HG03565 (cell line): ENCODE results near the gene RAI1.

Experiments
- ATAC-seq: cut with Tn5 transposase; IDR thresholded peaks from one replicate; pipeline ENCODE4 v1.9.1; 2021; ENCODE audit warnings: mild to moderate bottlenecking, moderate library complexity; ENCODE audit not compliant: unreplicated experiment

RAI1 gene

GRCh38 chr17:17728550-17729251 is 47.4 kb downstream of the RAI1 start:
- no peak for ATAC-seq

DNA sequence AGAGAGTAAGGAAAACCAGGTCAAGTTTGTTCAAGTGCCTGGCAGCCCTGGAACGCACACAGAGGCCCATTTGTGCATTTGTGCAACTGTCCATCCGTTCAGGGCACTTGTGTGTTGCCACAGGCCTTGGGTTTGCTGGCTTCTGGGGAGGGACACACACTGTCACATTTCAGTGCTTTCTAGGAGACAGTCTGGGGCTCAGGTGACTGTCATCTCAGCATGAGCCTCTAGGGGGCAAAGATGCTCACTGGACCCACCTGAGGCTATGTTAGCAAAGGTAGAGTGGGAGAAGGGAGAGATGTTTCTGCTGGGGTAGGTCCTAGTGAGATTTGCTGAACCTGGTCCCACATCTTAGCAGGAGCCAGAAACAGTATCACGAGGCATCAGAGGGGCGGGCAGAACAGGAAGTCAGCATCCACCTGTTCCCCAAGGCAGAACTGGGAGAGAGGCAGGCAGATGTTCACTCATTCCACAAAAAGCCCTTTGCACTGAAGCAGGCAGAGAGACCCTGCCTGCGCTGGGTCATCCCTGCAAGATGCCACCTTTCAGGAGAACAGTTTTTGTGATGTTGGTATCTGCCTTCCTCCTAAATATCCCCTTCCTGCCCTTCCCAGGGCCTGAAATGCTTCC is 48.5 kb downstream of the RAI1 start:
- peak; percentile 61 for ATAC-seq

DNA sequence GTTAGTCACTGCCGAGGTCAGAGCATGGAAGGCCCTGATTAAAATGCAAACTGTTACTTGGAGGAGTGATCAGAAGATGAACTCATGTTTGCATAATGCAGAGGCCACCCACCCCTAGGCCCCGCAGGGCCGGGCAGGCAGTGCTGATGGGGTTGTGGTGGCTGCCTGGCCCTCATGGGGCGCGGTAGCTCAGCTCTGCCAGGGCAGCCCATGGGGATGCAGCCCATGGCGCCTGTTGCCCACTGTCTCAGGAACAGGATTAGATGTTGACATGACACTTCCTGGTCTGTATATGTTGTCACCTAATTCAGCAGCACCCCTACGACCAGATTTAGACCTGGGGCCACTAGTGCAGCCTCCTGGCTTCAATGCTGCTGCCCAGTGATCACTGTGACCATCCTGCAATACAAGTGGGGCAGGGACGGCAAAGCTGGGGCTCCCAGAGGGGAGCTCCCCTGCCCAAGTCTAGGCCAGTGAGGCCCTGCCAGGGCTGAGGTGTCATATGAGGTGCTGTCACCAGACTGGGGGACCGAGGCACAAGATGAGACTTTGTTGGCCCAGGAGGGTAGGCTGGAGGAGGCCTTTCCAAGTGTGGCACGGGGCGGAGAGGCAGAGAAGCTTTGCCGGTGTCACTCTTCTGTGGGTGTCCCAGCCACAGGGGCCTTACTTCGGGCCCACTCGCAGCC is 49.1 kb downstream of the RAI1 start:
- no peak for ATAC-seq

- ATAC-seq: no peak
Observed at GRCh38 chr17:17732444-17732843, 51.2 kb downstream of the RAI1 start.

GRCh38 chr17:17732892-17733670 is 51.8 kb downstream of the RAI1 start:
- ATAC-seq: no peak

DNA sequence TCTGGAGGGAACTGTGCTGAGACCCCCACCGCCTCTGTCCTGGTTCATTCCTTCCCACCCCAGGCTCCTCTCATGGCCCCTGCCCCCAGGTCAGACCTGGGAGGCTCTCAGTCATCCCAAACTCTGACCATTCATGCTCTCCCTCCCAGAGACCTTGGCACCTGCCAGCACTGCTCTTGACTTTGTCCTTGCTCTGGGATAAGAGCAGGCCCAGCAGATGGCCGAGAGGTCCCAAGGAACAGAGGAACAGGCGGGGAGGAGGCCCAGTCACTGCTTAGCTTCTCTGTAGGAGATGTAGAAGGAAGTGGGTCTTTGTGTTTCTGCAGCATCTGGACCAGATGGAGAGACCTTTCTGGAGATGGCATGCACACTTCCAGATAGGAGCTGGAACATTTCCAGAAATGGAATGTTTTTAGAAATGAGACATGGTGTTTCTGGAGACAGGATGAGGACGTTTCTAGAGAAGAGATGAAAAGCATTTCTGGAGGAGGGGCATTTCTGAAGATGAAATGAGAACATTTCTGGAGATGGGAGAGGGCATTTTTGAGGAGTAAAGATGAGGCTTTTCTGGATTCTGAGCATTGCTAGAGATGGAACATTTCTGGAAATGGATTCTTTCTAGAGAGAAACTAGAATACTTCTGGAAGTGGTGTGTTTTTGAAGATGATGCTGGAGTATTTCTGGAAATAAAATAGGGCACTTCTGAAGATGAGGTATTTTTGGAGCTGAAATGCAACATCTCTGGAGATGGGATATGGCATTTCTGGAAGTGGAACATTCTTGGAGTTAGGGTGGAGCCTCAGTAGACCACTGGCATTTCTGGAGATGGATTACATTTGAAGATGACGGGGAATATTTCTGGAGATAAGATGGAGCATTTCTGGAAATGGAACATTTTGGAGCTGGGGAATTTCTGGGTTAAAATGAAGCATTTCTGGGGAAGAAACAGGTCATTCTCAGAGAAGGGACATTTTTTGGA is 55.2 kb downstream of the RAI1 start:
- ATAC-seq: no peak

DNA sequence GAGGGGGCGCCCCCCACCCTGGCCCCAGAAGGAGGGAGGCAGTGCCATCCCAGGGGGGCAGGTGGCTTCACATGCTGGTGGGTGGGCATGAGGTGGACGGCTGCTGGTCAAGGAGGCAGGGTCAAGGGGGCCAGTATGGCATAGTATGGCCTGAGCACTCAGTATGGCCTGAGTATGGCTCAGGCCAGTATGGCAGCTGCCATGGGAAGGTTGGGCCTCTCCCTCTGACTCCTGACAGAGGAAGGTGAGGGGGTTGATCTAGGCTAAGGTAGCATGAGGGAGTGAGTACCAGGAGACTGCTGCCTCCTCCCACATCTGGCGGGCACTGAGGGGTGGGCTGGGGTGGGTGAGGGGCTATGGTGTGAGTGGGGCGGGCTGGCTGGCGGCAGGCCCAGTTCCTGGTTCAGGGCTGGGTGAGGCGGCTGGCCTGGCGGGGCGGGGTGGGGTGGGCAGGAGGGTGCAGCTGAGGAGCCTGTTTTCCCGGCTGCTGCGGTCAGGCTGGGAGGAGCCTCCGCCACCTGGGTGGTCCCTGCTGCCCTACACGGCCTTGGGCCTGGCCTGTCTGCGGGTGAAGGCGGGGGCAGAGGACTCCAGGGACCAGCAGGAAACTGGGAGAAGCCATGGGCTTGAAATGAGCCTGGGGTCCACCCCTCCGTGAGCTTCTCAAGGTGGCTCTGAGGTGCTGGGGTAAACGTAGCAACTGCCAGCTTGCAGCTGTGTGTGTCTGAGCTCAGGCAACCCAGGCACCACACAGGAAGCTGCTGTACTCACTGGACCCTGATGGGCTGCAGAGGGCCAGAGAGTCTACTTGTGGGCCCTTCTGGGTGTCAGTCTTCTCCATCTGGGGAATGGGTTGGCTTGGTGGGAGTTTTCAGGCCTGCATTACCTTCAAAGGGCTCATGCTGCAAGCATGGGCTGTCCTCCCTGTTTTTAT is 57.0 kb downstream of the RAI1 start:
- ATAC-seq: no peak

- ATAC-seq: no peak
Observed at GRCh38 chr17:17738901-17739300, 57.6 kb downstream of the RAI1 start.

DNA sequence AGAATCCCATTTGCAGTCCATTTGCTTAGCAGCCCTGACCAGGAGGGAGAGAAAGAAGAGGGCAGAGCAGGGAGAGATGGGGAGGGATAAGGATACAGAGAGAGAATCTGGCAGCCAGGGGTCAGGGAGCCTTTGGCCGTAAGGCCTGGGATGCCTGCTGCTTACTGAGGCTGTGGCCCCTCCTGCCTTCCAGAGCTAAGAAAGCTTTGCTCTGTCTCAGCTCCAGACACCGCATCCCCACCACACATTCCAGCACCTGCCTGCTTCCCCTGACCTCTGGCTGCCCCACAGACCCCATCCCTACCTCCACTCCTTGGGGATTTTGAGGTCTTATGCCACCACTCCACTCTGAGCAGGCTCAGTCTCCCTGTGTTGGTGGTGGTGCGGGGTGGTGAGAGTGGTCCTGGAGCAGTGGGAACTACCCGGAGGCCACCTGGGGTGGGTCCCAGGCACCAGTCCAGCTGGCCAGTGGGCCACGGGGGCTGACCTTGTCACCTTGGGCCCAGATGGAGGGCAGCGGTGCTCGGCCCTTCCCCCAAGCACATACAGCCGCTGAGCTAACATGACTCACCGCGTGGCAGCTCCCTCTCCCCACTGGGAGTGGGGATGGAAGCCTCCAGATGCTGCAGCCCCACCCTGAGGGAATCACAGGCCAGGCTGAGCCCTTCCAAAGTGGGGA is 58.3 kb downstream of the RAI1 start:
- ATAC-seq: no peak

- ATAC-seq: no peak
Observed at GRCh38 chr17:17740615-17741348, 59.5 kb downstream of the RAI1 start.

GRCh38 chr17:17741349-17742023 is 60.2 kb downstream of the RAI1 start:
- no peak for ATAC-seq

DNA sequence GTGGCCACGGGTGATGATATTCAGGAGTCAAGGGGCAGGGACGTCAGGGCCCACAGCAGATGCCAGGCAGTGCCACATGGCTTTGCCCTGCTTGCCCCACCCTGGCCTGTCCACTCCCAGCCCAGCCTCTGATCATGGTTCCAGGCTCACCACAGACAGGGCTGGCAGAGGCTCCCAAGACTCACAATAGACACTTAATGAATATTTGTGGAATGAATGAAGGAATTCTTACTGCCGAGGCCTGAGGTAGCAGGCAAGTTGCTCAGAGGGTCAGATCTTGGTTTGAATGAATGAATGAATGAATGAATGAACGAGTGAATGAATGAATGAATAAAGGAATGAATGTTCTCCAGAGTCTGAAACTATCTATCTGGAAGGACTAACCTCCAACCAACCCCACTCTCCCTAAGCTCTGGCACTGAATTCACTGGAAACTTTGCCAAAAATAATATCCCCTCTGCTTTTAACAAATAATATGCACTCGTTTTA is 60.9 kb downstream of the RAI1 start:
- no peak for ATAC-seq

GRCh38 chr17:17742688-17743390 is 61.6 kb downstream of the RAI1 start:
- ATAC-seq: no peak

DNA sequence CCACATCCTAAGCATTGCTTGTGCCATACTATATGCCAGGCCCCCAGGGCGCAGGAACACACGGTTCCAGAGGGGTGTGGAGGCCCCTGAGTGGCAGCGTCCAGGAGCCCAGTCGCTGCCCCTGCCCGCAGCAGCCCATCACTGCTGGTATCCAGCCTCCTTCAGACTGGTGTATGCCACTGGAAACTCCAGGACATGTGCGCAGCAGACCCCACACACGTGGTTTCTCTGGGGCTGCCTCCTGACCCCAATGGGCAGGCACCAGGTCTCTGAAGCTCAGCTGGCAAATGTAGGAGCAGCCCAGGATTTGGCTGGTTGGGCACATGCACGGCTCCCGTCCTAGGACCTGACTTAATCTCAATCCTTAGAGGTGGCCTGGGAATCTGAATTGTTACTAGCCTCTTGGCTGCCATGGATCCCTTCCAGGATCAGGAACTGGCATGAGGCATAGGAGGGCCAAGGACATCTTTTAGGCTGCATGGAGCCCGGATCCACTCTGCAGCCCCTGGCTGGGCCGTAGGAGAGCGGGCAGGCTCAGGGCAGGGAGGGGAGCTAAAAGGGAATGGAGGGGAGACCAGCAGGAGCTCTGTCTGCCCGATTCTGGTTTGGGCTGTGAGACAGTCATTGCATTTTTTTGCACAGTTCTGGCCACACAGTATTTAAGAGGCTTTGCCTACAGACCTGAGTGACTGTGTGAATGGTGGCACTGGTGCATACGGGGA is 62.3 kb downstream of the RAI1 start:
- ATAC-seq: no peak

GRCh38 chr17:17744116-17744515 is 62.9 kb downstream of the RAI1 start:
- ATAC-seq: no peak
